ENCODE measurements around the gene REXO1.

REXO1 gene

DNA sequence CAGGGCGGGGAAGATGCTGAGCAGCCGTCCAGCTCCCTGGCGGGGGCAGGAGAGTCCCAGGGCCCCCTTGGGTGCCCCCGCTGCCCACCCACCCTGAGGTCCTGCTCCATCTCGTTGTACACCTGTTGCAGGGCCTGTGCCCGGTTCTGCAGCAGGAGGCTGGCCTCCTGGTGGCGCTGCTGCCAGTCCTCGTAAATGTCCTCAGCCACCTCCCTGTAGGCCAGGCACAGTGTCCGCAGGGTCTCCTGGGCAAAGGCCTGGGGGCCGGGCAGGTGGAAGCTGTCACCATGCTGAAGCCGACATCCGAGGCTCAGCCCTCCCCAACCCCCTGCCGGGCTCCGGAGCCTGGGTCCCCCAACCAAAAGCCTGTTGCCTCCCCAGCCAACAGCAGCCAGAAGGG is 56.4 kb downstream of the REXO1 start:
- no peaks in the 10 kb centered on the region for H3K36me3 ChIP-seq (ENCODE audit: insufficient read depth, low read length)
- no peak for DNase-seq (ENCODE audit: low read depth, low spot score)
- TF ChIP-seq EZH2 (IDR thresholded peaks at IDR 0.05) (no peak), POLR2AphosphoS5 (IDR thresholded peaks at IDR 0.05; ENCODE audit: borderline replicate concordance, low read depth, low read length) (no peak), FOXP2 (optimal IDR thresholded peaks at IDR 0.05; ENCODE audit: control extremely low read depth, extremely low read length, insufficient read depth) (no peak)
- H3K9me3 ChIP-seq (ENCODE audit: low read depth, low read length): no peaks in the 10 kb centered on the region
- H3K4me3 ChIP-seq: no peak overlapping the region
- H3K9ac ChIP-seq (ENCODE audit: insufficient read length): no peak overlapping the region
- H3K27ac ChIP-seq: no peak overlapping the region

DNA sequence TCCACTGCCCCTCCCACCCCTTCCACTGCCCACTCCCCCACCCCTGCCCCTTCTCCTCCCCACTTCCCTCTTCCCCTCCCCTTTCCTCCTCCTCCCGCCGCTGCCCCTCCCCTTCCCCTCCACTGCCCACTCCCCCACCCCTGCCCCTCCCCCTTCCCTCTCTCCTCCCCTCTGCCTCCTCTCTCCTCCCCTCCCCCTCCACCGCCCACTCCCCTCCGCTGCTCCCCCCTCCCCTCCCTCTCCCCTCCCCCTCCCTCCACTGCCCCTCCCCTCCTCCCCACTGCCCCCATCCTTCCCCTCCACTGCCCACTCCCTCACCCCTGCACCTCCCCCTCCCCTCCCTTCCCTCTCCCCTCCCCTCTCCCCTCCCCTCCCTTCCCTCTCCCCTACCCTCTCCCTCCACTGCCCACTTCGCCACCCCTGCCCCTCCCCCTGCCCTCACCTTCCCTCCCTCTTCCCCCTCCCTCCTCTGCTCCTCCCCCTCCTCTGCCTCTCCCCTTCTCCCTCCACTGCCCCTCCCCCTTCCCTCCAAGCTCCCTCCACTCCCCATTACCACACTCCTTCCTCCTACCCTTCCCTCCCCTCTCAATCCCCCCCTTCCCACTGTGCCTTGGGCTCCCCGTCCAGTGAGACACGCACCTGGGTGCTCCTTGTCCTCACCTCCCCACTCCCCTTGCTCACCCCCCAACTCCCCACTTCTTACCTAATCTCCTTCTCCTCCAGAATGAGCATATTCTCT is 58.1 kb downstream of the REXO1 start:
- TF ChIP-seq EZH2 (IDR thresholded peaks at IDR 0.05): no peak
- TF ChIP-seq POLR2AphosphoS5 (IDR thresholded peaks at IDR 0.05; ENCODE audit: borderline replicate concordance, low read depth, low read length): no peak
- no peak for TF ChIP-seq FOXP2 (optimal IDR thresholded peaks at IDR 0.05; ENCODE audit: control extremely low read depth, extremely low read length, insufficient read depth)
- no peaks in the 10 kb centered on the region for H3K36me3 ChIP-seq (ENCODE audit: insufficient read depth, low read length)
- no peaks in the 10 kb centered on the region for H3K9me3 ChIP-seq (ENCODE audit: low read depth, low read length)
- no peak overlapping the region for H3K9ac ChIP-seq (ENCODE audit: insufficient read length)
- no peak for DNase-seq (ENCODE audit: low read depth, low spot score)
- no peak overlapping the region for H3K27ac ChIP-seq
- no peak overlapping the region for H3K4me3 ChIP-seq

DNA sequence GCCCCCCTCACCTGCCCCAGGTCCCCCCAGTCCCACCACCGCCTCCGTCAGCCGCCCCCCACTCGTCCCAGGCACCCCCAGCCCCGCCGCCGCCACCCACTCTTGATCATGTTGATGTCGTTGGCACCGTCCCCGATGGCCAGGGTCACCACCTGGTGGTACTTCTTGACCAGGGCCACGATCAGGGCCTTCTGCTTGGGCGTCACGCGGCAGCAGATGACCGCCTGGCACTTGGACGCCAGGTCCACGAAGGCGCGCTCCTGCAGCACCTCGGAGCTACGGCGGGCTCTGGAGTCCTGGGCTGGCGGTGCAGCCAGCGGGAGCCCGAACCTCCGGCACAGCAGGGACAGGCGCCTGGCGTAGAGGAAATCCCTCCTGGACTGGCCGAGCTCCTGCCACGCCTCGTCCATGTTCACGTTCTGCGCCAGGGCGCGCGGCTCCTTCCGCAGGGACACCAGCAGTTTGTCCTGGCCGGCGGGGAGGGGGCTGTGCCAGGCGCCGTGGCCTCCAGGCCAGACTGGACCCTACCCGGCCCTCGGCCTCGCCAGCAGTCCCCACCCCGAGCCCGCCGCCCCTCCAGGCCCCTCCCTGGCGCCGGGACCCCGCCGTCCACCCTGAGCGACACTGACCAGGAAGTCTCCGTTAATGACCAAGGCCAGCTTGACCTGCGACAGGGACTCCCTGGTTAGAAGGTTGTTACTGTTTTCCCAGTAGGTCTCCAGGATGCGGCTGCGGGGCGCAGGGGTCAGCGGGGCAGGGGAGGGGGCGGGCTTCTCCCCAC is 58.8 kb downstream of the REXO1 start:
- DNase-seq (ENCODE audit: low read depth, low spot score): no peak
- no peak for TF ChIP-seq FOXP2 (optimal IDR thresholded peaks at IDR 0.05; ENCODE audit: control extremely low read depth, extremely low read length, insufficient read depth)
- no peak for TF ChIP-seq POLR2AphosphoS5 (IDR thresholded peaks at IDR 0.05; ENCODE audit: borderline replicate concordance, low read depth, low read length)
- TF ChIP-seq EZH2 (IDR thresholded peaks at IDR 0.05): no peak
- Histone ChIP-seq H3K4me3 (no peak overlapping the region), H3K36me3 (ENCODE audit: insufficient read depth, low read length) (no peaks in the 10 kb centered on the region), H3K9me3 (ENCODE audit: low read depth, low read length) (no peaks in the 10 kb centered on the region), H3K9ac (ENCODE audit: insufficient read length) (no peak overlapping the region), H3K27ac (no peak overlapping the region)

DNA sequence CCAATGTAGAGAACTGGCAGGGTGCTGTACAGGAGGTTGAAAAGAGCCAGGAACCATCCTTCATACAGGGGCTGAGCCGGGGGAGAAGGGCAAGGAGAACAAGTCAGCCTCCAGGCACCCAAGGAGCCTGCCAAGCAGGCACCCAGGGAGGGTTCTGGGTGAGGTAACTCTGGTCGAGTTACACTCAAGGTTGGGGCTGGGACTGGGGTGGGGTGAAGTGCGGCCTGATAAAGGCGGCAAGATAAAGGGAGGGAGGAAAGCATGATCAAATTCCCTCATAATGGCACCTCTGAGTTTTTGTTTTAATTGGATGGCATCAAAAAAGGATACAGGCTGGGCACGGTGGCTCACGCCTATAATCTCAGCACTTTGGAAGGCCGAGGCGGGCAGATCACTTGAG is 61.2 kb downstream of the REXO1 start:
- no peak overlapping the region for H3K9ac ChIP-seq (ENCODE audit: insufficient read length)
- no peak overlapping the region for H3K27ac ChIP-seq
- TF ChIP-seq FOXP2 (optimal IDR thresholded peaks at IDR 0.05; ENCODE audit: control extremely low read depth, extremely low read length, insufficient read depth) (no peak), POLR2AphosphoS5 (IDR thresholded peaks at IDR 0.05; ENCODE audit: borderline replicate concordance, low read depth, low read length) (no peak), EZH2 (IDR thresholded peaks at IDR 0.05) (no peak)
- H3K4me3 ChIP-seq: no peak overlapping the region
- no peak for DNase-seq (ENCODE audit: low read depth, low spot score)
- H3K9me3 ChIP-seq (ENCODE audit: low read depth, low read length): no peaks in the 10 kb centered on the region
- no peaks in the 10 kb centered on the region for H3K36me3 ChIP-seq (ENCODE audit: insufficient read depth, low read length)

DNA sequence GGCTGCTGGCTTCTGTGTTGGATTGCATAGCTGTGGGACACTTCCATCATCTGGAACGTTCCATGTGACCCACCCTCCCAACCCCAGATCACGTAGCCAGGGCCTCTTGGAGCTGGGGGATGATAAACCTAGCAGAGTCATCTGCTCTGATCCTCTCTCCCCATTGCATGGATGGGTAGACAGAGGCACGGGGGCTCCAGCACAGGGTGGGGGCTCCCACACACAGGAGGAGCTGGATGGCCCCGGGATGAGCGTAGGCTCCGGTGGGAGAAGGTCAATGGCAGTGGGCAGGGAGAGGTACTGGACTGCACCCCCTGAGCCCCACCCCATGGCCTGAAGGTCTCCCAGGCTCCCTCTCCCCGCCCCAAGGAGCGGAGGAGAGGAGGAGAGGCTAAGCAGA is 61.6 kb downstream of the REXO1 start:
- Histone ChIP-seq H3K9ac (ENCODE audit: insufficient read length) (no peak overlapping the region), H3K4me3 (no peak overlapping the region), H3K9me3 (ENCODE audit: low read depth, low read length) (no peaks in the 10 kb centered on the region), H3K27ac (no peak overlapping the region), H3K36me3 (ENCODE audit: insufficient read depth, low read length) (no peaks in the 10 kb centered on the region)
- no peak for TF ChIP-seq FOXP2 (optimal IDR thresholded peaks at IDR 0.05; ENCODE audit: control extremely low read depth, extremely low read length, insufficient read depth)
- TF ChIP-seq EZH2 (IDR thresholded peaks at IDR 0.05): no peak
- no peak for TF ChIP-seq POLR2AphosphoS5 (IDR thresholded peaks at IDR 0.05; ENCODE audit: borderline replicate concordance, low read depth, low read length)
- DNase-seq (ENCODE audit: low read depth, low spot score): no peak

DNA sequence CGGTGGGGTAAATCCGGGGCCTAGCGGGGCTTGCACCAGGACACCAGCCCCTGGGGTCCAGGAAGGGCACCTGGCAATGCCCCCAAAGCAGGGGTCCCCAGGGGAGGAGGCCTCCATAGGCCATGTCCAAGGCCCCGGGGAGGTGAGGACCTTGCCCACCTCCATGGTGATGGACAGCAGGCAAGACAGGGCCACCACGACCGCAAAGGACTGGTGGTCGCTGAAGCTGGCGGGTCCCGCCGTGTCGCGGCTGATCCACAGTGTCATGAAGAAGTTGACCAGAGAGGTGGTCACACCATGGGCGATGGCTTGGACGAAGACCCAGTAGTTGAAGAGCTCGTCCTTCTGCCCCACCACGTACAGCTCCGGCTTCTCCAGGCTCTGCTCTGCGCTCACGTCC is 63.0 kb downstream of the REXO1 start:
- Histone ChIP-seq H3K9ac (ENCODE audit: insufficient read length) (no peak overlapping the region), H3K9me3 (ENCODE audit: low read depth, low read length) (no peaks in the 10 kb centered on the region)
- DNase-seq (ENCODE audit: low read depth, low spot score): no peak

DNA sequence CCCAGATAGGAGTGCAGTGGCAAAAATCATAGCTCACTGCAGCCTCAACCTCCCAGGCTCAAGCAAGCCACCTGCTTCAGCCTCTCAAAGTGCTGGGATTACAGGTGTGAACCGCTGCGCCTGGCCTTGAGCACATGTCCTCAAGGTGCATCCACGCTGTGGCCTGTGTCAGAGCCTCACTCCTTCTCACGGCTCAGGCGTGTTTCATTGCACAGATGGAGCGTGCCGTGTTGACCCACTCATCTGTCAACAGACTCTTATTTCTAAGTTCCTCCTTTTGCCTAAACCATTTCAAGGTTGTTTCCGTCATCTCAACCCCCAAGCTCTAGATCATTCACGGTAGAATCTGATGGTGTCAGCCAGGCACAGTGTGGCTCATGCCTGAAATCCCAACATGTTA is 64.4 kb downstream of the REXO1 start:
- Histone ChIP-seq H3K9me3 (ENCODE audit: low read depth, low read length) (no peaks in the 10 kb centered on the region), H3K27ac (no peak overlapping the region), H3K36me3 (ENCODE audit: insufficient read depth, low read length) (no peaks in the 10 kb centered on the region), H3K4me3 (no peak overlapping the region), H3K9ac (ENCODE audit: insufficient read length) (no peak overlapping the region)
- TF ChIP-seq EZH2 (IDR thresholded peaks at IDR 0.05): no peak
- TF ChIP-seq FOXP2 (optimal IDR thresholded peaks at IDR 0.05; ENCODE audit: control extremely low read depth, extremely low read length, insufficient read depth): no peak
- no peak for TF ChIP-seq POLR2AphosphoS5 (IDR thresholded peaks at IDR 0.05; ENCODE audit: borderline replicate concordance, low read depth, low read length)
- DNase-seq (ENCODE audit: low read depth, low spot score): no peak

More for the DNA sequence above, 63.0 kb downstream of the REXO1 start:
- Histone ChIP-seq H3K36me3 (ENCODE audit: insufficient read depth, low read length) (no peaks in the 10 kb centered on the region), H3K4me3 (no peak overlapping the region), H3K27ac (no peak overlapping the region)
- TF ChIP-seq FOXP2 (optimal IDR thresholded peaks at IDR 0.05; ENCODE audit: control extremely low read depth, extremely low read length, insufficient read depth) (no peak), POLR2AphosphoS5 (IDR thresholded peaks at IDR 0.05; ENCODE audit: borderline replicate concordance, low read depth, low read length) (no peak), EZH2 (IDR thresholded peaks at IDR 0.05) (no peak)

DNA sequence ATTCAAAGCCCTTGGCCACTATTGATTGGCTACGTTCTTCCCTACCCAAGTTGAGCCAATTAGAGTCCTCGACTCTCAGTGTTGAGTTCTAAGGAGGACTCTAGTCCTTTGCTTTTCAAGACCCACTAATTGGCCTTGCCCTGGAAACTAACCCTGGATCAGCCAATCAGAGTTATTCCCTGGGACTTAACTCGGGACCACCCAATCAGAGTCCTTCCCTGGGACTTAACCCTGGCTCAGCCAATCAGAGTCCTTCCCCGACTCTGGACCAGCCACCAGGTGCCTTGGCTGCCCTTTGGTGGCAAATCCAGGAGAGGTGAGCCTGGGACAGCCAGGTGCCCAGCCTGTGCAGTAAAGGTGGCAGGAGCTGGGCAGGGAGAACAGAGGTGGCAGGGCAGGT is 64.9 kb downstream of the REXO1 start:
- Histone ChIP-seq H3K9me3 (ENCODE audit: low read depth, low read length) (no peaks in the 10 kb centered on the region), H3K27ac (no peak overlapping the region), H3K9ac (ENCODE audit: insufficient read length) (no peak overlapping the region), H3K36me3 (ENCODE audit: insufficient read depth, low read length) (no peaks in the 10 kb centered on the region), H3K4me3 (no peak overlapping the region)
- TF ChIP-seq FOXP2 (optimal IDR thresholded peaks at IDR 0.05; ENCODE audit: control extremely low read depth, extremely low read length, insufficient read depth) (no peak), EZH2 (IDR thresholded peaks at IDR 0.05) (no peak), POLR2AphosphoS5 (IDR thresholded peaks at IDR 0.05; ENCODE audit: borderline replicate concordance, low read depth, low read length) (no peak)
- DNase-seq (ENCODE audit: low read depth, low spot score): no peak
